B cell (primary cell): Measurements from ENCODE around the gene TPSG1. TPM values are rescaled to one million over a fixed set of nuclear protein-coding genes. Genes with fewer than 3 reads are reported as not detected.

Source experiments
- ATAC-seq: fragments of 200-7000 bp; cut with Tn5 transposase; one replicate; pipeline ENCODE4 v1.10.0; 2021; ENCODE audit warnings: low read depth, mild to moderate bottlenecking, moderate number of reproducible peaks, moderate library complexity
- CTCF ChIA-PET: fragments of 350-600 bp; sonication (Branson Sonifier 250); formaldehyde crosslinking; loops from one replicate; lab custom pipeline; 2021; ENCODE audit warnings: antibody characterized with exemption, inconsistent platforms; lab: Charles Lee
- POLR2A ChIA-PET: fragments of 350-600 bp; sonication (Branson Sonifier 250); formaldehyde crosslinking; loops from one replicate; lab custom pipeline; 2021; ENCODE audit warnings: antibody characterized with exemption; lab: Charles Lee
- DNase-seq: peaks from one replicate; pipeline ENCODE4 v3.0.0; 2013
- H2AFZ ChIP-seq: 2 replicates; pipeline ENCODE4 v1.6.1; 2012; ENCODE audit warnings: mild to moderate bottlenecking, low read depth, low read length; ENCODE audit not compliant: insufficient read depth, poor library complexity, severe bottlenecking
- H3K27ac ChIP-seq, 2 donors: 1 replicate in 1 of 2; 2 replicates in 1 of 2; pipeline ENCODE4 v1.5.1; 2012 to 2013; ENCODE audit warnings: low read length in 2 of 2, mild to moderate bottlenecking in 2 of 2, moderate library complexity in 1 of 2
- H3K27me3 ChIP-seq, 4 experiments: fragments of 200-600 bp in 1 of 4; sonication (generic) in 1 of 4; replicated peaks in 1 of 4; 1 replicate in 2 of 4; 2 replicates in 2 of 4; pipeline versions ENCODE4 v1.6.1 to v1.7.0; 2013 to 2016; ENCODE audit warnings: low read length in 3 of 4, mild to moderate bottlenecking in 2 of 4, mixed read lengths in 1 of 4, moderate library complexity in 1 of 4; ENCODE audit not compliant: insufficient read depth in 4 of 4, control insufficient read depth in 3 of 4; ENCODE audit errors: control extremely low read depth in 1 of 4
- H3K36me3 ChIP-seq, 2 experiments: replicated peaks in 1 of 2; 1 replicate in 1 of 2; 2 replicates in 1 of 2; pipeline versions ENCODE4 v1.6.1 to v1.7.1; 2013; ENCODE audit warnings: low read length in 1 of 2; ENCODE audit not compliant: insufficient read depth in 2 of 2, control insufficient read depth in 1 of 2; ENCODE audit errors: control extremely low read depth in 1 of 2, extremely low read depth in 1 of 2
- H3K4me1 ChIP-seq, 2 donors: fragments of 200-600 bp in 1 of 2; sonication (generic) in 1 of 2; 1 replicate in 1 of 2; 2 replicates in 1 of 2; pipeline versions ENCODE4 v1.5.1 to v1.6.1; 2013 to 2017; ENCODE audit warnings: low read length in 2 of 2; ENCODE audit not compliant: control insufficient read depth in 2 of 2, insufficient read depth in 2 of 2
- H3K4me2 ChIP-seq: replicated peaks from 2 replicates; pipeline ENCODE3; 2012; ENCODE audit warnings: mild to moderate bottlenecking, low read depth, low read length; ENCODE audit not compliant: poor library complexity, severe bottlenecking
- H3K4me3 ChIP-seq, 5 experiments: fragments of 200-600 bp in 1 of 5; sonication (generic) in 1 of 5; 1 replicate in 3 of 5; 2 replicates in 2 of 5; pipeline versions ENCODE4 v1.5.1 to v1.7.0; 2011 to 2016; ENCODE audit warnings: low read length in 4 of 5, mild to moderate bottlenecking in 4 of 5, low read depth in 2 of 5, control low read depth in 1 of 5, moderate library complexity in 1 of 5; ENCODE audit not compliant: insufficient read depth in 1 of 5; ENCODE audit errors: control extremely low read depth in 1 of 5, extremely low read depth in 1 of 5
- H3K79me2 ChIP-seq: fragments of 200-600 bp; sonication (generic); one replicate; pipeline ENCODE4 v1.6.0; 2016; ENCODE audit warnings: low read length; ENCODE audit not compliant: control insufficient read depth, insufficient read depth
- H3K9ac ChIP-seq: fragments of 200-600 bp; sonication (generic); 2 replicates; pipeline ENCODE4 v1.6.1; 2017; ENCODE audit warnings: mild to moderate bottlenecking, low read length, moderate library complexity
- H3K9me3 ChIP-seq, 3 donors: one replicate each; pipeline versions ENCODE4 v1.6.1 to v1.7.1; 2013; ENCODE audit warnings: low read length in 2 of 3; ENCODE audit not compliant: control insufficient read depth in 2 of 3, insufficient read depth in 1 of 3; ENCODE audit errors: control extremely low read depth in 1 of 3
- H4K20me1 ChIP-seq: 2 replicates; pipeline ENCODE4 v1.6.0; 2012; ENCODE audit warnings: mild to moderate bottlenecking, low read length; ENCODE audit not compliant: insufficient read depth, control insufficient read depth, poor library complexity, severe bottlenecking
- H3K27ac Mint-ChIP-seq: one replicate; pipeline ENCODE4 v1.8.0; 2021; ENCODE audit warnings: mixed read lengths
- H3K27me3 Mint-ChIP-seq: one replicate; pipeline ENCODE4 v1.8.0; 2021; ENCODE audit warnings: mixed read lengths
- H3K4me1 Mint-ChIP-seq: one replicate; pipeline ENCODE4 v1.8.0; 2021; ENCODE audit warnings: mixed read lengths
- H3K4me3 Mint-ChIP-seq: one replicate; pipeline ENCODE4 v1.8.0; 2021; ENCODE audit warnings: mixed read lengths
- H3K9me3 Mint-ChIP-seq: one replicate; pipeline ENCODE4 v1.8.0; 2022; ENCODE audit warnings: mixed read lengths; ENCODE audit not compliant: insufficient read depth
- CTCF ChIP-seq: fragments of 200-600 bp; IDR thresholded peaks from one replicate; pipeline ENCODE4 v1.8.0; 2022; ENCODE audit warnings: antibody characterized with exemption, mild to moderate bottlenecking
- EZH2 ChIP-seq: IDR thresholded peaks from 2 replicates; pipeline ENCODE4 v1.6.1; 2012; ENCODE audit warnings: borderline replicate concordance, low read depth, mild to moderate bottlenecking, moderate library complexity, low read length; ENCODE audit not compliant: insufficient read depth, poor library complexity, severe bottlenecking
- WGBS: methylation state at CpG from one replicate; pipeline ENCODE4 v1.1.5; 2013; ENCODE audit warnings: missing lambda C conversion rate; ENCODE audit not compliant: insufficient coverage; 5-methylcytosine and 5-hydroxymethylcytosine counted together
- intact Hi-C: fragments of 100-400 bp; cut with micrococcal nuclease; formaldehyde crosslinking; loops from one replicate; pipeline ENCODE4 v1.10.0; 2022
- polyA plus RNA-seq: library from polyadenylated mRNA; depleted of rRNA; stranded (reverse); fragments of >200 nt; gene quantifications from 2 replicates; pipeline ENCODE4 v1.2.3, GENCODE V29; 2012
- total RNA-seq, 2 donors: library from RNA; stranded (reverse); fragments of 120-200 nt in 1 of 2; gene quantifications; 1 replicate in 1 of 2; 2 replicates in 1 of 2; pipeline versions ENCODE4 v1.2.3 to v1.2.4, GENCODE V29; 2013 to 2022

Gene TPSG1
- total and polyA plus RNA-seq, 2 donors (not counting 1 experiment from before 2014, with no cell fraction given) = not detected

GRCh38 chr16:1196494-1196893, 28.6 kb downstream of the TPSG1 start:
- Histone ChIP-seq H3K9ac (no peak overlapping the region), H3K79me2 (no peaks in the 10 kb centered on the region), H3K9me3 (peaks cover 0 to 5% (median 0%) of the 10 kb centered on the region in 3 donors), H3K4me2 (no peak overlapping the region), H3K27me3 (peaks cover 0 to 4% (median 0%) of the 10 kb centered on the region in 4 experiments), H3K36me3 (no peaks in the 10 kb centered on the region), H3K4me3 (no peak overlapping the region), H2AFZ (no peak overlapping the region), H3K27ac (no peak overlapping the region), H3K4me1 (no peaks in the 10 kb centered on the region), H4K20me1 (no peaks in the 10 kb centered on the region)
- CTCF ChIA-PET = no interaction called here
- intact Hi-C loops = no loop called here
- Mint-ChIP-seq H3K4me1 (no peaks in the 10 kb centered on the region), H3K27me3 (peaks cover 7% of the 10 kb centered on the region), H3K27ac (no peak overlapping the region), H3K9me3 (no peaks in the 10 kb centered on the region), H3K4me3 (no peak overlapping the region)
- DNase-seq (no peak), ATAC-seq (no peak)
- POLR2A ChIA-PET = no interaction called here
- WGBS = 50% methylated on average over 9 of the region's 11 CpGs
- TF ChIP-seq EZH2 (no peak), CTCF (no peak)

- DNase-seq (no peak), ATAC-seq (no peak)
- Histone ChIP-seq H3K79me2 (no peaks in the 10 kb centered on the region), H3K9ac (no peak overlapping the region), H3K27me3 (peaks cover 0 to 4% (median 0%) of the 10 kb centered on the region in 4 experiments), H3K9me3 (peaks cover 0 to 5% (median 0%) of the 10 kb centered on the region in 3 donors), H3K4me3 (no peak overlapping the region), H2AFZ (no peak overlapping the region), H3K4me2 (no peak overlapping the region), H3K36me3 (no peaks in the 10 kb centered on the region), H4K20me1 (no peaks in the 10 kb centered on the region), H3K27ac (no peak overlapping the region), H3K4me1 (no peaks in the 10 kb centered on the region)
- no peak overlapping the region for H3K27ac Mint-ChIP-seq
- intact Hi-C loops = no loop called here
- TF ChIP-seq EZH2 = no peak
- TF ChIP-seq CTCF = no peak
- no peak overlapping the region for H3K4me3 Mint-ChIP-seq
- WGBS = 82% methylated on average over 10 of the region's 14 CpGs
- H3K27me3 Mint-ChIP-seq = peaks cover 7% of the 10 kb centered on the region
- H3K9me3 Mint-ChIP-seq = no peaks in the 10 kb centered on the region
- ChIA-PET POLR2A (no interaction called here), CTCF (no interaction called here)
- no peaks in the 10 kb centered on the region for H3K4me1 Mint-ChIP-seq
Observed at GRCh38 chr16:1195393-1195666, 29.7 kb downstream of the TPSG1 start.
